ENCODE results near the gene NDUFAF8. TPM values are rescaled to one million over a fixed set of nuclear protein-coding genes. Genes with fewer than 3 reads are reported as not detected.

Gene NDUFAF8
- total and polyA plus RNA-seq, 10 of the 15 experiments (the other 5 are each of a cell fraction or from before 2014, with no cell fraction given), result 22.0 to 307 (median 106) TPM

DNA sequence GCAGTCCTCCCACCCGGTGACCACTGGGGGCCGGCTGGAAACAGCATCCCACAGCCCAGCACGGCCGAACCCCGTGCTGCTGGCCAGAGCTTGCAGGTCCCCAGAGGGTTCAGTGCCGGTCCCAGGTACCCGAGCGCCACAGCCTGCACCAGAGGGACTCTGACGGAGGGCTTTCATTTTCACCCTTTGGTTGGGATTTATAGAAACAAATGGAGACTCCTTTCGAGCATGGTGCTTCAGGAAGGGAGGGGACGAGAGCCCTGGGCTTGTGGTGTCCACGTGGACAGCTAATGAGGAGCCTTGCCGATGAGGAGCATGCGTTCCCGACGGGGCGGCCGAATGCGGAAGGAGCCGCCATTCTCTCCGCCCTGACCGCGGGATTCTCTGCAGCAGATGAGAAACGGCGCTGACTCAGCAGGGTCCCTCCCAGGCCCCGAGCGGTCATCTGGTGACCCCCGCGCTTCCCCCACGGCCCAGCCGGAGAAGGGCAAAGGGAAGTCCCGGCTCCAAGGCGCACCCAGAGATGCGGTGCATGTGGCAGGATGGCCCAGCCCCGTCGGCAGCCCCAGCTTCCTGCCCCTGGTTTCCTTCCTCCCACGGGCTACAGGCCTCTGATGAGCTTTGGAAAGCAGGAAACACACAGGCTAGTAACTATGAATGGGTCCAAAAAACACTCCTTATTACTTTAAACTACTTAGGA, 46.2 kb downstream of the NDUFAF8 start (continued):
- TF ChIP-seq SREBF2 (IDR thresholded peaks at IDR 0.05; ENCODE audit: low read length) (no peak), IRF4 (IDR thresholded peaks at IDR 0.05; ENCODE audit: low read depth, low read length) (no peak), ATF7 (IDR thresholded peaks at IDR 0.05; ENCODE audit: low read depth) (no peak), IKZF2 (IDR thresholded peaks at IDR 0.05) (peak in 1 of 2 experiments; percentile 25; a peak in 2 of 4 replicates), CEBPB (IDR thresholded peaks at IDR 0.05; ENCODE audit: borderline replicate concordance in 1 of 2, low read depth in 2 of 2, low read length in 2 of 2) (no peak), SP1 (IDR thresholded peaks at IDR 0.05; ENCODE audit: low read depth, low read length) (no peak), CHD4 (IDR thresholded peaks at IDR 0.05) (no peak), ZSCAN29 (IDR thresholded peaks at IDR 0.05) (no peak), CHD2 (IDR thresholded peaks at IDR 0.05; ENCODE audit: borderline replicate concordance, low read depth, low read length) (no peak), POLR2AphosphoS2 (IDR thresholded peaks at IDR 0.05; ENCODE audit: low read depth, low read length) (no peak), LARP7 (IDR thresholded peaks at IDR 0.05) (no peak), ZNF622 (IDR thresholded peaks at IDR 0.05) (no peak), MYB (IDR thresholded peaks at IDR 0.05; ENCODE audit: borderline replicate concordance, low read depth, low read length) (no peak), BCL11A (IDR thresholded peaks at IDR 0.05; ENCODE audit: low read depth, low read length) (no peak), YBX1 (IDR thresholded peaks at IDR 0.05) (no peak), GABPA (IDR thresholded peaks at IDR 0.05; ENCODE audit: low read depth) (no peak), STAT3 (IDR thresholded peaks at IDR 0.05; ENCODE audit: low read depth, low read length) (no peak), CBX3 (IDR thresholded peaks at IDR 0.05; ENCODE audit: borderline replicate concordance, low read depth) (no peak), KLF5 (IDR thresholded peaks at IDR 0.05; ENCODE audit: partially characterized antibody) (no peak), KDM1A (IDR thresholded peaks at IDR 0.05; ENCODE audit: borderline replicate concordance) (no peak), EED (IDR thresholded peaks at IDR 0.05; ENCODE audit: low read depth) (peak; percentile 21; the same call in 1 of the 2 replicates), NFYA (IDR thresholded peaks at IDR 0.05; ENCODE audit: borderline replicate concordance, low read depth, low read length) (no peak), SIX5 (IDR thresholded peaks at IDR 0.05; ENCODE audit: low read depth, low read length, severe bottlenecking) (no peak), SMAD5 (IDR thresholded peaks at IDR 0.05; ENCODE audit: low read depth) (0 out of 2 replicates have a peak, but pooled peaks have one; percentile 60)
- TF ChIP-seq, protein P1, sequence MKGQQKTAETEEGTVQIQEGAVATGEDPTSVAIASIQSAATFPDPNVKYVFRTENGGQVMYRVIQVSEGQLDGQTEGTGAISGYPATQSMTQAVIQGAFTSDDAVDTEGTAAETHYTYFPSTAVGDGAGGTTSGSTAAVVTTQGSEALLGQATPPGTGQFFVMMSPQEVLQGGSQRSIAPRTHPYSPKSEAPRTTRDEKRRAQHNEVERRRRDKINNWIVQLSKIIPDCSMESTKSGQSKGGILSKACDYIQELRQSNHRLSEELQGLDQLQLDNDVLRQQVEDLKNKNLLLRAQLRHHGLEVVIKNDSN (IDR thresholded peaks at IDR 0.05; ENCODE audit: borderline replicate concordance, extremely low read length, insufficient read depth, low read depth, low read length), result no peak
- TF ChIP-seq, protein P2, sequence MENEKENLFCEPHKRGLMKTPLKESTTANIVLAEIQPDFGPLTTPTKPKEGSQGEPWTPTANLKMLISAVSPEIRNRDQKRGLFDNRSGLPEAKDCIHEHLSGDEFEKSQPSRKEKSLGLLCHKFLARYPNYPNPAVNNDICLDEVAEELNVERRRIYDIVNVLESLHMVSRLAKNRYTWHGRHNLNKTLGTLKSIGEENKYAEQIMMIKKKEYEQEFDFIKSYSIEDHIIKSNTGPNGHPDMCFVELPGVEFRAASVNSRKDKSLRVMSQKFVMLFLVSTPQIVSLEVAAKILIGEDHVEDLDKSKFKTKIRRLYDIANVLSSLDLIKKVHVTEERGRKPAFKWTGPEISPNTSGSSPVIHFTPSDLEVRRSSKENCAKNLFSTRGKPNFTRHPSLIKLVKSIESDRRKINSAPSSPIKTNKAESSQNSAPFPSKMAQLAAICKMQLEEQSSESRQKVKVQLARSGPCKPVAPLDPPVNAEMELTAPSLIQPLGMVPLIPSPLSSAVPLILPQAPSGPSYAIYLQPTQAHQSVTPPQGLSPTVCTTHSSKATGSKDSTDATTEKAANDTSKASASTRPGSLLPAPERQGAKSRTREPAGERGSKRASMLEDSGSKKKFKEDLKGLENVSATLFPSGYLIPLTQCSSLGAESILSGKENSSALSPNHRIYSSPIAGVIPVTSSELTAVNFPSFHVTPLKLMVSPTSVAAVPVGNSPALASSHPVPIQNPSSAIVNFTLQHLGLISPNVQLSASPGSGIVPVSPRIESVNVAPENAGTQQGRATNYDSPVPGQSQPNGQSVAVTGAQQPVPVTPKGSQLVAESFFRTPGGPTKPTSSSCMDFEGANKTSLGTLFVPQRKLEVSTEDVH (IDR thresholded peaks at IDR 0.05; ENCODE audit: low read depth, partially characterized antibody), result no peak
- TF ChIP-seq, protein P3, sequence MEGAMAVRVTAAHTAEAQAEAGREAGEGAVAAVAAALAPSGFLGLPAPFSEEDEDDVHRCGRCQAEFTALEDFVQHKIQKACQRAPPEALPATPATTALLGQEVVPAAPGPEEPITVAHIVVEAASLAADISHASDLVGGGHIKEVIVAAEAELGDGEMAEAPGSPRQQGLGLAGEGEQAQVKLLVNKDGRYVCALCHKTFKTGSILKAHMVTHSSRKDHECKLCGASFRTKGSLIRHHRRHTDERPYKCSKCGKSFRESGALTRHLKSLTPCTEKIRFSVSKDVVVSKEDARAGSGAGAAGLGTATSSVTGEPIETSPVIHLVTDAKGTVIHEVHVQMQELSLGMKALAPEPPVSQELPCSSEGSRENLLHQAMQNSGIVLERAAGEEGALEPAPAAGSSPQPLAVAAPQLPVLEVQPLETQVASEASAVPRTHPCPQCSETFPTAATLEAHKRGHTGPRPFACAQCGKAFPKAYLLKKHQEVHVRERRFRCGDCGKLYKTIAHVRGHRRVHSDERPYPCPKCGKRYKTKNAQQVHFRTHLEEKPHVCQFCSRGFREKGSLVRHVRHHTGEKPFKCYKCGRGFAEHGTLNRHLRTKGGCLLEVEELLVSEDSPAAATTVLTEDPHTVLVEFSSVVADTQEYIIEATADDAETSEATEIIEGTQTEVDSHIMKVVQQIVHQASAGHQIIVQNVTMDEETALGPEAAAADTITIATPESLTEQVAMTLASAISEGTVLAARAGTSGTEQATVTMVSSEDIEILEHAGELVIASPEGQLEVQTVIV (IDR thresholded peaks at IDR 0.05; ENCODE audit: borderline replicate concordance, partially characterized antibody), result no peak

Data from GM12878 (cell line).